Smooth muscle cell (in vitro differentiated cells): Measurements from ENCODE around the gene EGR1. TPM values are rescaled to one million over a fixed set of nuclear protein-coding genes. Genes with fewer than 3 reads are reported as not detected.

ENCODE experiments used
- DNase-seq: peaks from one replicate; lab custom pipeline; 2025; ENCODE audit not compliant: unreplicated experiment; lab: John Stamatoyannopoulos, UW
- H2AFZ ChIP-seq: fragments of 200-600 bp; sonication (generic); 2 replicates; pipeline ENCODE4 v1.6.0; 2016; ENCODE audit warnings: antibody characterized with exemption, low read depth, mild to moderate bottlenecking
- H3F3A ChIP-seq: fragments of 200-600 bp; sonication (generic); 2 replicates; pipeline ENCODE4 v1.6.0; 2017; ENCODE audit warnings: antibody characterized with exemption, low read depth
- H3K27ac ChIP-seq: fragments of 200-600 bp; sonication (generic); 2 replicates; pipeline ENCODE4 v1.5.1; 2016; ENCODE audit warnings: low read depth, mild to moderate bottlenecking
- H3K27me3 ChIP-seq: fragments of 200-600 bp; sonication (generic); 2 replicates; pipeline ENCODE4 v1.6.1; 2016; ENCODE audit warnings: low read depth, mild to moderate bottlenecking
- H3K36me3 ChIP-seq: fragments of 200-600 bp; sonication (generic); 2 replicates; pipeline ENCODE4 v1.5.1; 2016; ENCODE audit warnings: low read depth
- H3K4me1 ChIP-seq: fragments of 200-600 bp; sonication (generic); 2 replicates; pipeline ENCODE4 v1.5.1; 2016; ENCODE audit warnings: low read depth
- H3K4me2 ChIP-seq: fragments of 200-600 bp; sonication (generic); 2 replicates; pipeline ENCODE4 v1.6.0; 2016; ENCODE audit warnings: mild to moderate bottlenecking
- H3K4me3 ChIP-seq: fragments of 200-600 bp; sonication (generic); 2 replicates; pipeline ENCODE4 v1.5.1; 2016; ENCODE audit warnings: mild to moderate bottlenecking
- H3K79me2 ChIP-seq: fragments of 200-600 bp; sonication (generic); 2 replicates; pipeline ENCODE4 v1.6.0; 2016; ENCODE audit warnings: low read depth, mild to moderate bottlenecking
- H3K9ac ChIP-seq: fragments of 200-600 bp; sonication (generic); 2 replicates; pipeline ENCODE4 v1.6.0; 2016; ENCODE audit warnings: low read depth
- H3K9me3 ChIP-seq: fragments of 200-600 bp; sonication (generic); replicated peaks from 2 replicates; pipeline ENCODE4 v1.5.1; 2016; ENCODE audit warnings: low read depth
- H4K20me1 ChIP-seq: fragments of 200-600 bp; sonication (generic); 2 replicates; pipeline ENCODE4 v1.6.0; 2016; ENCODE audit warnings: low read depth
- WGBS: methylation state at CpG from one replicate; pipeline ENCODE4 v1.1.7; 2016; ENCODE audit warnings: low lambda C conversion rate; 5-methylcytosine and 5-hydroxymethylcytosine counted together
- polyA plus RNA-seq: library from polyadenylated mRNA; unstranded; fragments of >200 nt; fragmentation: Nextera tagmentation; extraction: Ambion mirVana; gene quantifications from 2 replicates; pipeline ENCODE4 v1.2.1, GENCODE V29; 2016
- total RNA-seq: library from RNA; depleted of rRNA; stranded (reverse); fragments of >200 nt; gene quantifications from 2 replicates; pipeline ENCODE4 v1.2.3, GENCODE V29; 2014
- TF ChIP-seq, protein P1 (sequence below): fragments of 200-600 bp; sonication (generic); IDR thresholded peaks from 2 replicates; pipeline ENCODE4 v1.5.1; 2017; ENCODE audit warnings: borderline replicate concordance, mild to moderate bottlenecking, antibody characterized with exemption; ENCODE audit not compliant: insufficient read depth, poor library complexity, severe bottlenecking

EGR1 gene
- total and polyA plus RNA-seq, 2 experiments from 2014 or later = 250 to 1,110 TPM

- DNase-seq = no peak
- Histone ChIP-seq H3K79me2 (no peaks in the 10 kb centered on the region), H3F3A (no peaks in the 10 kb centered on the region), H3K27ac (no peak overlapping the region), H3K4me2 (no peak overlapping the region), H4K20me1 (no peaks in the 10 kb centered on the region), H3K9me3 (no peaks in the 10 kb centered on the region), H3K4me3 (no peak overlapping the region), H3K9ac (no peak overlapping the region), H3K27me3 (no peaks in the 10 kb centered on the region), H2AFZ (no peak overlapping the region), H3K4me1 (no peaks in the 10 kb centered on the region), H3K36me3 (no peaks in the 10 kb centered on the region)
- WGBS = 79% methylated on average over 11 of the region's 11 CpGs
- TF ChIP-seq, protein P1, sequence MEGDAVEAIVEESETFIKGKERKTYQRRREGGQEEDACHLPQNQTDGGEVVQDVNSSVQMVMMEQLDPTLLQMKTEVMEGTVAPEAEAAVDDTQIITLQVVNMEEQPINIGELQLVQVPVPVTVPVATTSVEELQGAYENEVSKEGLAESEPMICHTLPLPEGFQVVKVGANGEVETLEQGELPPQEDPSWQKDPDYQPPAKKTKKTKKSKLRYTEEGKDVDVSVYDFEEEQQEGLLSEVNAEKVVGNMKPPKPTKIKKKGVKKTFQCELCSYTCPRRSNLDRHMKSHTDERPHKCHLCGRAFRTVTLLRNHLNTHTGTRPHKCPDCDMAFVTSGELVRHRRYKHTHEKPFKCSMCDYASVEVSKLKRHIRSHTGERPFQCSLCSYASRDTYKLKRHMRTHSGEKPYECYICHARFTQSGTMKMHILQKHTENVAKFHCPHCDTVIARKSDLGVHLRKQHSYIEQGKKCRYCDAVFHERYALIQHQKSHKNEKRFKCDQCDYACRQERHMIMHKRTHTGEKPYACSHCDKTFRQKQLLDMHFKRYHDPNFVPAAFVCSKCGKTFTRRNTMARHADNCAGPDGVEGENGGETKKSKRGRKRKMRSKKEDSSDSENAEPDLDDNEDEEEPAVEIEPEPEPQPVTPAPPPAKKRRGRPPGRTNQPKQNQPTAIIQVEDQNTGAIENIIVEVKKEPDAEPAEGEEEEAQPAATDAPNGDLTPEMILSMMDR = no peak
Measured at GRCh38 chr5:138455232-138455930, 9.9 kb upstream of the EGR1 start.

GRCh38 chr5:138457531-138458275 is 7.6 kb upstream of the EGR1 start:
- no peak overlapping the region for H2AFZ ChIP-seq
- no peaks in the 10 kb centered on the region for H3F3A ChIP-seq
- H3K79me2 ChIP-seq = no peaks in the 10 kb centered on the region
- no peaks in the 10 kb centered on the region for H4K20me1 ChIP-seq
- no peak overlapping the region for H3K27ac ChIP-seq
- H3K4me3 ChIP-seq = no peak overlapping the region
- no peak for DNase-seq
- no peak overlapping the region for H3K4me2 ChIP-seq
- TF ChIP-seq, protein P1 = no peak
- 85% methylated on average over 12 of the region's 12 CpGs for WGBS
- no peaks in the 10 kb centered on the region for H3K9me3 ChIP-seq
- no peaks in the 10 kb centered on the region for H3K36me3 ChIP-seq
- H3K9ac ChIP-seq = no peak overlapping the region
- no peaks in the 10 kb centered on the region for H3K4me1 ChIP-seq
- H3K27me3 ChIP-seq = no peaks in the 10 kb centered on the region

GRCh38 chr5:138458384-138458783 is 6.9 kb upstream of the EGR1 start:
- TF ChIP-seq, protein P1 = no peak
- DNase-seq = no peak
- Histone ChIP-seq H3K36me3 (no peaks in the 10 kb centered on the region), H3K4me2 (no peak overlapping the region), H2AFZ (no peak overlapping the region), H3K79me2 (no peaks in the 10 kb centered on the region), H3F3A (no peaks in the 10 kb centered on the region), H4K20me1 (no peaks in the 10 kb centered on the region), H3K27ac (no peak overlapping the region), H3K27me3 (no peaks in the 10 kb centered on the region), H3K4me3 (no peak overlapping the region), H3K9me3 (no peaks in the 10 kb centered on the region), H3K4me1 (peaks cover 3% of the 10 kb centered on the region), H3K9ac (no peak overlapping the region)
- 48% methylated on average over 10 of the region's 11 CpGs for WGBS
